GM23338 (cell line): ENCODE results near the gene FARSB. TPM values are rescaled to one million over a fixed set of nuclear protein-coding genes. Genes with fewer than 3 reads are reported as not detected.

ENCODE experiments used
- ATAC-seq: fragments of 200-7000 bp; cut with Tn5 transposase; 3 replicates; pipeline ENCODE4 v1.9.1; 2020
- DNase-seq: peaks from one replicate; pipeline ENCODE4 v3.0.0-alpha.2; 2015; ENCODE audit warnings: low spot score
- H2AFZ ChIP-seq: fragments of 200-600 bp; sonication (generic); 2 replicates; pipeline ENCODE4 v1.8.0; 2016; ENCODE audit warnings: antibody characterized with exemption, mild to moderate bottlenecking, moderate library complexity
- H3F3A ChIP-seq: fragments of 200-600 bp; sonication (generic); replicated peaks from 2 replicates; pipeline ENCODE4 v1.8.0; 2017; ENCODE audit warnings: antibody characterized with exemption, mixed run types, low read depth
- H3K27ac ChIP-seq: fragments of 200-600 bp; sonication (generic); 2 replicates; pipeline ENCODE4 v1.6.1; 2016; ENCODE audit warnings: low read depth
- H3K27me3 ChIP-seq: fragments of 200-600 bp; sonication (generic); 2 replicates; pipeline ENCODE4 v1.8.0; 2016; ENCODE audit warnings: mild to moderate bottlenecking, mixed run types, moderate library complexity; ENCODE audit not compliant: insufficient read depth
- H3K36me3 ChIP-seq: fragments of 200-600 bp; sonication (generic); 2 replicates; pipeline ENCODE4 v1.8.0; 2016; ENCODE audit warnings: mild to moderate bottlenecking; ENCODE audit not compliant: insufficient read depth
- H3K4me1 ChIP-seq: fragments of 200-600 bp; sonication (generic); 2 replicates; pipeline ENCODE4 v1.8.0; 2016; ENCODE audit warnings: mild to moderate bottlenecking, moderate library complexity; ENCODE audit not compliant: insufficient read depth
- H3K4me2 ChIP-seq: fragments of 200-600 bp; sonication (generic); 2 replicates; pipeline ENCODE4 v1.7.1; 2017; ENCODE audit warnings: mixed run types
- H3K4me3 ChIP-seq: fragments of 200-600 bp; sonication (generic); 2 replicates; pipeline ENCODE4 v1.6.1; 2016; ENCODE audit warnings: mixed run types
- H3K79me2 ChIP-seq: fragments of 200-600 bp; sonication (generic); replicated peaks from 2 replicates; pipeline ENCODE4 v1.8.0; 2017; ENCODE audit warnings: mild to moderate bottlenecking; ENCODE audit not compliant: insufficient read depth
- H3K9me2 ChIP-seq: fragments of 200-600 bp; sonication (generic); 2 replicates; pipeline ENCODE4 v1.8.0; 2017; ENCODE audit not compliant: insufficient read depth
- H4K20me1 ChIP-seq: fragments of 200-600 bp; sonication (generic); replicated peaks from 2 replicates; pipeline ENCODE4 v1.8.0; 2017; ENCODE audit warnings: mild to moderate bottlenecking; ENCODE audit not compliant: insufficient read depth
- H3K27ac Mint-ChIP-seq: 2 replicates; pipeline ENCODE4 v1.8.0; 2020; ENCODE audit warnings: inconsistent platforms, mild to moderate bottlenecking, moderate library complexity, mixed read lengths
- H3K27me3 Mint-ChIP-seq: 3 replicates; pipeline ENCODE4 v1.8.0; 2022; ENCODE audit warnings: low read depth, mild to moderate bottlenecking, moderate library complexity, mixed read lengths, inconsistent platforms; ENCODE audit not compliant: insufficient read depth, poor library complexity
- H3K36me3 Mint-ChIP-seq: 3 replicates; pipeline ENCODE4 v1.8.0; 2021; ENCODE audit warnings: low read depth, mild to moderate bottlenecking, inconsistent platforms, moderate library complexity, mixed read lengths
- H3K4me1 Mint-ChIP-seq: 3 replicates; pipeline ENCODE4 v1.8.0; 2020; ENCODE audit warnings: mild to moderate bottlenecking, inconsistent platforms, mixed read lengths
- H3K4me3 Mint-ChIP-seq: 3 replicates; pipeline ENCODE4 v1.8.0; 2021; ENCODE audit warnings: moderate library complexity, mild to moderate bottlenecking, inconsistent platforms, mixed read lengths
- H3K9me3 Mint-ChIP-seq: 3 replicates; pipeline ENCODE4 v1.8.0; 2020; ENCODE audit warnings: moderate library complexity, mild to moderate bottlenecking, inconsistent platforms, mixed read lengths
- CREB1 ChIP-seq: fragments of 250-450 bp; sonication (Bioruptor Pico); IDR thresholded peaks from 2 replicates; pipeline ENCODE4 v1.5.0; 2020; ENCODE audit warnings: low read depth, mild to moderate bottlenecking, moderate library complexity
- EZH2phosphoT487 ChIP-seq: fragments of 200-600 bp; sonication (generic); IDR thresholded peaks from one replicate; pipeline ENCODE4 v1.8.1; 2018; ENCODE audit warnings: antibody characterized with exemption; ENCODE audit not compliant: unreplicated experiment
- JUNB ChIP-seq: IDR thresholded peaks from one replicate; pipeline ENCODE4 v1.6.1; 2016; ENCODE audit warnings: antibody characterized with exemption; ENCODE audit not compliant: unreplicated experiment
- NANOG ChIP-seq: IDR thresholded peaks from 2 replicates; pipeline ENCODE4 v1.6.1; 2016; ENCODE audit warnings: antibody characterized with exemption, borderline replicate concordance
- POLR2AphosphoS5 ChIP-seq: IDR thresholded peaks from 2 replicates; pipeline ENCODE4 v1.6.1; 2016; ENCODE audit warnings: antibody characterized with exemption, low read depth
- STAT1 ChIP-seq: IDR thresholded peaks from one replicate; pipeline ENCODE4 v1.6.1; 2016; ENCODE audit warnings: antibody characterized with exemption; ENCODE audit not compliant: unreplicated experiment
- ZNF114 ChIP-seq: fragments of 250-450 bp; sonication (Bioruptor Pico); IDR thresholded peaks from 2 replicates; pipeline ENCODE4 v1.5.0; 2020; ENCODE audit warnings: mild to moderate bottlenecking, moderate library complexity
- polyA plus RNA-seq: library from polyadenylated mRNA; unstranded; fragments of >200 nt; fragmentation: Nextera tagmentation; extraction: Ambion mirVana; gene quantifications from 2 replicates; pipeline ENCODE4 v1.2.1, GENCODE V29; 2016
- total RNA-seq: library from RNA; depleted of rRNA; stranded (reverse); fragments of >200 nt; shearing (Covaris generic); gene quantifications from 2 replicates; pipeline ENCODE4 v1.2.3, GENCODE V29; 2014
- TF ChIP-seq, protein P1 (sequence below): IDR thresholded peaks from one replicate; pipeline ENCODE4 v1.6.1; 2018; ENCODE audit warnings: antibody characterized with exemption; ENCODE audit not compliant: unreplicated experiment
- TF ChIP-seq, protein P2 (sequence below): IDR thresholded peaks from 2 replicates; pipeline ENCODE4 v1.6.1; 2016; ENCODE audit warnings: antibody characterized with exemption
- TF ChIP-seq, protein P3 (sequence below), 2 experiments: fragments of 200-600 bp in 1 of 2; sonication (generic) in 1 of 2; conservative IDR thresholded peaks; 2 replicates each; pipeline versions ENCODE4 v1.5.1 to v1.6.1; 2016 to 2017; ENCODE audit warnings: antibody characterized with exemption in 2 of 2, low read depth in 2 of 2, mild to moderate bottlenecking in 2 of 2, moderate library complexity in 1 of 2

FARSB gene
- total and polyA plus RNA-seq, 2 experiments from 2014 or later: 32.5 to 40.0 TPM

DNA sequence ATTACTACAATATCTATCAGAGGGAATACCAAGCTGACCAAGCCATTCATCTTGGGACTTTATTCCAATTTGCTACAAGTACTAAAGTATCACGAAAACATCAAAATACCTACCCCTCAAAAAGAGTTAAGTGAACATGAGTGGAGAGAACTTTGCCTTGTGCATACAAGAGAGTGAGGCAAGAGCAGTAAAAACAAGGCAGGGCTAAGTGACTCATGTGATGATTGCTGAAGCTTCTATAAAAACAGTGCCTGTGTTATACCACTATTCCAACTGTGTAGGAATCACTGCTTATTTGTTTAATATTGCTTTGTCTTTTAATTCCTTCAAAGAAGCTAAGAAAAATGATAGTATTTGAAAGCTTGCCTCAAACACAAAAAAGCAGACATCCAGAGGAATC lies 61.2 kb downstream of the FARSB start:
- Histone ChIP-seq H4K20me1 (no peaks in the 10 kb centered on the region; the same call in 1 of the 2 replicates), H3K4me1 (no peaks in the 10 kb centered on the region), H3K27me3 (no peaks in the 10 kb centered on the region), H3F3A (no peaks in the 10 kb centered on the region), H3K9me2 (no peaks in the 10 kb centered on the region), H3K4me3 (no peak overlapping the region), H3K79me2 (peaks cover 7% of the 10 kb centered on the region), H3K27ac (no peak overlapping the region), H3K4me2 (no peak overlapping the region), H2AFZ (no peak overlapping the region), H3K36me3 (peaks cover under 1% of the 10 kb centered on the region; the same call in 1 of the 2 replicates)
- Mint-ChIP-seq H3K27me3 (no peaks in the 10 kb centered on the region), H3K27ac (no peak overlapping the region), H3K4me1 (no peaks in the 10 kb centered on the region), H3K4me3 (no peak overlapping the region), H3K36me3 (peaks cover 63% of the 10 kb centered on the region), H3K9me3 (peaks cover 5% of the 10 kb centered on the region; the same call in 2 of the 3 replicates)
- no peak for ATAC-seq
- no peak for DNase-seq
- TF ChIP-seq, protein P1, sequence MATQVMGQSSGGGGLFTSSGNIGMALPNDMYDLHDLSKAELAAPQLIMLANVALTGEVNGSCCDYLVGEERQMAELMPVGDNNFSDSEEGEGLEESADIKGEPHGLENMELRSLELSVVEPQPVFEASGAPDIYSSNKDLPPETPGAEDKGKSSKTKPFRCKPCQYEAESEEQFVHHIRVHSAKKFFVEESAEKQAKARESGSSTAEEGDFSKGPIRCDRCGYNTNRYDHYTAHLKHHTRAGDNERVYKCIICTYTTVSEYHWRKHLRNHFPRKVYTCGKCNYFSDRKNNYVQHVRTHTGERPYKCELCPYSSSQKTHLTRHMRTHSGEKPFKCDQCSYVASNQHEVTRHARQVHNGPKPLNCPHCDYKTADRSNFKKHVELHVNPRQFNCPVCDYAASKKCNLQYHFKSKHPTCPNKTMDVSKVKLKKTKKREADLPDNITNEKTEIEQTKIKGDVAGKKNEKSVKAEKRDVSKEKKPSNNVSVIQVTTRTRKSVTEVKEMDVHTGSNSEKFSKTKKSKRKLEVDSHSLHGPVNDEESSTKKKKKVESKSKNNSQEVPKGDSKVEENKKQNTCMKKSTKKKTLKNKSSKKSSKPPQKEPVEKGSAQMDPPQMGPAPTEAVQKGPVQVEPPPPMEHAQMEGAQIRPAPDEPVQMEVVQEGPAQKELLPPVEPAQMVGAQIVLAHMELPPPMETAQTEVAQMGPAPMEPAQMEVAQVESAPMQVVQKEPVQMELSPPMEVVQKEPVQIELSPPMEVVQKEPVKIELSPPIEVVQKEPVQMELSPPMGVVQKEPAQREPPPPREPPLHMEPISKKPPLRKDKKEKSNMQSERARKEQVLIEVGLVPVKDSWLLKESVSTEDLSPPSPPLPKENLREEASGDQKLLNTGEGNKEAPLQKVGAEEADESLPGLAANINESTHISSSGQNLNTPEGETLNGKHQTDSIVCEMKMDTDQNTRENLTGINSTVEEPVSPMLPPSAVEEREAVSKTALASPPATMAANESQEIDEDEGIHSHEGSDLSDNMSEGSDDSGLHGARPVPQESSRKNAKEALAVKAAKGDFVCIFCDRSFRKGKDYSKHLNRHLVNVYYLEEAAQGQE: no peak
- TF ChIP-seq, protein P2, sequence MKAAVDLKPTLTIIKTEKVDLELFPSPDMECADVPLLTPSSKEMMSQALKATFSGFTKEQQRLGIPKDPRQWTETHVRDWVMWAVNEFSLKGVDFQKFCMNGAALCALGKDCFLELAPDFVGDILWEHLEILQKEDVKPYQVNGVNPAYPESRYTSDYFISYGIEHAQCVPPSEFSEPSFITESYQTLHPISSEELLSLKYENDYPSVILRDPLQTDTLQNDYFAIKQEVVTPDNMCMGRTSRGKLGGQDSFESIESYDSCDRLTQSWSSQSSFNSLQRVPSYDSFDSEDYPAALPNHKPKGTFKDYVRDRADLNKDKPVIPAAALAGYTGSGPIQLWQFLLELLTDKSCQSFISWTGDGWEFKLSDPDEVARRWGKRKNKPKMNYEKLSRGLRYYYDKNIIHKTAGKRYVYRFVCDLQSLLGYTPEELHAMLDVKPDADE: no peak
- TF ChIP-seq, protein P3, sequence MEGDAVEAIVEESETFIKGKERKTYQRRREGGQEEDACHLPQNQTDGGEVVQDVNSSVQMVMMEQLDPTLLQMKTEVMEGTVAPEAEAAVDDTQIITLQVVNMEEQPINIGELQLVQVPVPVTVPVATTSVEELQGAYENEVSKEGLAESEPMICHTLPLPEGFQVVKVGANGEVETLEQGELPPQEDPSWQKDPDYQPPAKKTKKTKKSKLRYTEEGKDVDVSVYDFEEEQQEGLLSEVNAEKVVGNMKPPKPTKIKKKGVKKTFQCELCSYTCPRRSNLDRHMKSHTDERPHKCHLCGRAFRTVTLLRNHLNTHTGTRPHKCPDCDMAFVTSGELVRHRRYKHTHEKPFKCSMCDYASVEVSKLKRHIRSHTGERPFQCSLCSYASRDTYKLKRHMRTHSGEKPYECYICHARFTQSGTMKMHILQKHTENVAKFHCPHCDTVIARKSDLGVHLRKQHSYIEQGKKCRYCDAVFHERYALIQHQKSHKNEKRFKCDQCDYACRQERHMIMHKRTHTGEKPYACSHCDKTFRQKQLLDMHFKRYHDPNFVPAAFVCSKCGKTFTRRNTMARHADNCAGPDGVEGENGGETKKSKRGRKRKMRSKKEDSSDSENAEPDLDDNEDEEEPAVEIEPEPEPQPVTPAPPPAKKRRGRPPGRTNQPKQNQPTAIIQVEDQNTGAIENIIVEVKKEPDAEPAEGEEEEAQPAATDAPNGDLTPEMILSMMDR (conservative IDR thresholded peaks at IDR 0.05; ENCODE audit: low read depth in 2 of 2): no peak
- no peak for TF ChIP-seq CREB1 (CRISPR knock-in tag)
- no peak for TF ChIP-seq POLR2AphosphoS5
- TF ChIP-seq JUNB: no peak
- no peak for TF ChIP-seq EZH2phosphoT487
- no peak for TF ChIP-seq ZNF114 (CRISPR knock-in tag)
- no peak for TF ChIP-seq STAT1

DNA sequence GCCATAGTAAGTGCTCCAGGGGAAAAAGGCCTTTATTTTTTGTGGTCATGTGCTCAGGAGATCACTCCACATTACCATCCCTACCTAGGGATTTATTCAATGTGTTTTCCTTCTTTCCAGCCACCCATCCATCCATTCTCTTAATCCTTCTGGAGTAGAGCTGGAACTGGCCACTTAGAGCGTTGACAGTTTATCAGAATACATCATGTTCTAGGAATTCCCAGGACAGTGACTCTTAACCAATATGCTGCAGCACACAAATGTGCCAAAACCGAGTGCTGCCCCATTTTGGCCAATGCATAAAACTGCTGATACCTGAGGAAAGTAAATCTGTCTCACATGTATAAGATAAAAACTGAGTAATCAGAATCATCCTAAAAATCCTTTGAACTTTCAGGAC lies 63.7 kb downstream of the FARSB start:
- Mint-ChIP-seq H3K9me3 (peaks cover 14% of the 10 kb centered on the region; the same call in 2 of the 3 replicates), H3K4me3 (no peak overlapping the region), H3K36me3 (peaks cover 73% of the 10 kb centered on the region), H3K27ac (no peak overlapping the region), H3K4me1 (no peaks in the 10 kb centered on the region), H3K27me3 (no peaks in the 10 kb centered on the region)
- Histone ChIP-seq H3K9me2 (no peaks in the 10 kb centered on the region), H3K27ac (no peak overlapping the region), H4K20me1 (no peaks in the 10 kb centered on the region; the same call in 1 of the 2 replicates), H3K27me3 (no peaks in the 10 kb centered on the region), H3K36me3 (no peaks in the 10 kb centered on the region; the same call in 1 of the 2 replicates), H3F3A (no peaks in the 10 kb centered on the region), H3K4me3 (no peak overlapping the region), H3K79me2 (peaks cover 30% of the 10 kb centered on the region), H3K4me1 (no peaks in the 10 kb centered on the region), H2AFZ (no peak overlapping the region), H3K4me2 (no peak overlapping the region)
- DNase-seq: no peak
- ATAC-seq: no peak
- no peak for TF ChIP-seq EZH2phosphoT487
- no peak for TF ChIP-seq NANOG
